ENCODE data around the gene CALHM6. TPM values are rescaled to one million over a fixed set of nuclear protein-coding genes. Genes with fewer than 3 reads are reported as not detected.
"Not testable (repeated sequence)": the region's sequence is repeated elsewhere in the genome, so short reads cannot be mapped to it uniquely, and the experiment has no call there.

Gene CALHM6
- total and polyA plus RNA-seq, 2 donors (not counting 1 experiment from before 2014, with no cell fraction given): 30.6 to 68.4 TPM

- H3K4me3 Mint-ChIP-seq: no peak overlapping the region
- Histone ChIP-seq H3K4me2 (replicated peaks; ENCODE audit: low read depth, low read length, poor library complexity, severe bottlenecking) (no peak overlapping the region), H2AFZ (ENCODE audit: insufficient read depth, low read depth, low read length, poor library complexity, severe bottlenecking) (no peak overlapping the region), H3K36me3 (replicated peaks in 1 of 2; ENCODE audit: control extremely low read depth in 1 of 2, control insufficient read depth in 1 of 2, extremely low read depth in 1 of 2, insufficient read depth in 2 of 2, low read length in 1 of 2) (no peaks in the 10 kb centered on the region), H3K79me2 (ENCODE audit: control insufficient read depth, insufficient read depth, low read length) (no peaks in the 10 kb centered on the region), H3K27ac (ENCODE audit: low read length in 2 of 2) (no peak overlapping the region), H3K9me3 (ENCODE audit: control extremely low read depth in 1 of 3, control insufficient read depth in 2 of 3, insufficient read depth in 1 of 3, low read length in 2 of 3) (peaks cover 0 to 2% (median 0%) of the 10 kb centered on the region in 3 donors), H3K9ac (ENCODE audit: low read length) (no peak overlapping the region), H3K4me3 (ENCODE audit: control extremely low read depth in 1 of 5, extremely low read depth in 1 of 5, insufficient read depth in 1 of 5, low read depth in 2 of 5, low read length in 4 of 5) (no peak overlapping the region), H4K20me1 (ENCODE audit: control insufficient read depth, insufficient read depth, low read length, poor library complexity, severe bottlenecking) (no peaks in the 10 kb centered on the region), H3K27me3 (replicated peaks in 1 of 4; ENCODE audit: control extremely low read depth in 1 of 4, control insufficient read depth in 3 of 4, insufficient read depth in 4 of 4, low read length in 3 of 4) (peaks cover 0 to 3% (median 0%) of the 10 kb centered on the region in 4 experiments), H3K4me1 (ENCODE audit: control insufficient read depth in 2 of 2, insufficient read depth in 2 of 2, low read length in 2 of 2) (no peaks in the 10 kb centered on the region)
- no peak for ATAC-seq (ENCODE audit: low read depth)
- no peak overlapping the region for H3K27ac Mint-ChIP-seq
- no CpG with 5 or more reads among the region's 6 CpGs for WGBS (ENCODE audit: insufficient coverage)
- POLR2A ChIA-PET: no interaction called here
- TF ChIP-seq, protein P1, sequence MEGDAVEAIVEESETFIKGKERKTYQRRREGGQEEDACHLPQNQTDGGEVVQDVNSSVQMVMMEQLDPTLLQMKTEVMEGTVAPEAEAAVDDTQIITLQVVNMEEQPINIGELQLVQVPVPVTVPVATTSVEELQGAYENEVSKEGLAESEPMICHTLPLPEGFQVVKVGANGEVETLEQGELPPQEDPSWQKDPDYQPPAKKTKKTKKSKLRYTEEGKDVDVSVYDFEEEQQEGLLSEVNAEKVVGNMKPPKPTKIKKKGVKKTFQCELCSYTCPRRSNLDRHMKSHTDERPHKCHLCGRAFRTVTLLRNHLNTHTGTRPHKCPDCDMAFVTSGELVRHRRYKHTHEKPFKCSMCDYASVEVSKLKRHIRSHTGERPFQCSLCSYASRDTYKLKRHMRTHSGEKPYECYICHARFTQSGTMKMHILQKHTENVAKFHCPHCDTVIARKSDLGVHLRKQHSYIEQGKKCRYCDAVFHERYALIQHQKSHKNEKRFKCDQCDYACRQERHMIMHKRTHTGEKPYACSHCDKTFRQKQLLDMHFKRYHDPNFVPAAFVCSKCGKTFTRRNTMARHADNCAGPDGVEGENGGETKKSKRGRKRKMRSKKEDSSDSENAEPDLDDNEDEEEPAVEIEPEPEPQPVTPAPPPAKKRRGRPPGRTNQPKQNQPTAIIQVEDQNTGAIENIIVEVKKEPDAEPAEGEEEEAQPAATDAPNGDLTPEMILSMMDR (IDR thresholded peaks at IDR 0.05): no peak
- no peak for TF ChIP-seq EZH2 (IDR thresholded peaks at IDR 0.05; ENCODE audit: borderline replicate concordance, insufficient read depth, low read depth, low read length, poor library complexity, severe bottlenecking)
- intact Hi-C loops (cut with micrococcal nuclease): no loop called here
- H3K27me3 Mint-ChIP-seq: peaks cover 12% of the 10 kb centered on the region
- no peak for DNase-seq
- no peaks in the 10 kb centered on the region for H3K4me1 Mint-ChIP-seq
- H3K9me3 Mint-ChIP-seq (ENCODE audit: insufficient read depth): peaks cover 6% of the 10 kb centered on the region
- CTCF ChIA-PET: interaction anchor here (0.8 to 0.9 kb wide), 2 partner anchors 43 to 68 kb away, joined by 3 read pairs; no protein-coding TSS in a partner anchor
Measured at GRCh38 chr6:116492331-116493067, 31.3 kb downstream of the CALHM6 start.

GRCh38 chr6:116495161-116495560 is 34.0 kb downstream of the CALHM6 start:
- intact Hi-C loops (cut with micrococcal nuclease); H3K27ac ChIP-seq (ENCODE audit: low read length in 2 of 2); H2AFZ ChIP-seq (ENCODE audit: insufficient read depth, low read depth, low read length, poor library complexity, severe bottlenecking); H3K9ac ChIP-seq (ENCODE audit: low read length); H3K27me3 ChIP-seq (replicated peaks in 1 of 4; ENCODE audit: control extremely low read depth in 1 of 4, control insufficient read depth in 3 of 4, insufficient read depth in 4 of 4, low read length in 3 of 4); H3K9me3 Mint-ChIP-seq (ENCODE audit: insufficient read depth); CTCF ChIA-PET; DNase-seq; H3K36me3 ChIP-seq (replicated peaks in 1 of 2; ENCODE audit: control extremely low read depth in 1 of 2, control insufficient read depth in 1 of 2, extremely low read depth in 1 of 2, insufficient read depth in 2 of 2, low read length in 1 of 2); POLR2A ChIA-PET; H3K79me2 ChIP-seq (ENCODE audit: control insufficient read depth, insufficient read depth, low read length); H4K20me1 ChIP-seq (ENCODE audit: control insufficient read depth, insufficient read depth, low read length, poor library complexity, severe bottlenecking); H3K27ac Mint-ChIP-seq; H3K4me3 Mint-ChIP-seq; H3K9me3 ChIP-seq (ENCODE audit: control extremely low read depth in 1 of 3, control insufficient read depth in 2 of 3, insufficient read depth in 1 of 3, low read length in 2 of 3); H3K4me1 ChIP-seq (ENCODE audit: control insufficient read depth in 2 of 2, insufficient read depth in 2 of 2, low read length in 2 of 2); H3K4me1 Mint-ChIP-seq; H3K4me2 ChIP-seq (replicated peaks; ENCODE audit: low read depth, low read length, poor library complexity, severe bottlenecking); ATAC-seq (ENCODE audit: low read depth); H3K4me3 ChIP-seq (ENCODE audit: control extremely low read depth in 1 of 5, extremely low read depth in 1 of 5, insufficient read depth in 1 of 5, low read depth in 2 of 5, low read length in 4 of 5): not testable (repeated sequence)
- no CpG with 5 or more reads among the region's 1 CpG for WGBS (ENCODE audit: insufficient coverage)
- peaks cover 14% of the 10 kb centered on the region for H3K27me3 Mint-ChIP-seq
